Right ventricle myocardium inferior (tissue), 1 donor: ENCODE results near the gene ZNF292. TPM values are rescaled to one million over a fixed set of nuclear protein-coding genes. Genes with fewer than 3 reads are reported as not detected.

ENCODE experiments used
- ATAC-seq: fragments of 200-7000 bp; cut with Tn5 transposase; one replicate; pipeline ENCODE4 v1.9.1; 2020; ENCODE audit warnings: mild to moderate bottlenecking, moderate library complexity
- DNase-seq: peaks from one replicate; pipeline ENCODE4 v3.0.0; 2021; ENCODE audit errors: missing footprints
- intact Hi-C: fragments of 100-400 bp; cut with DNase I; formaldehyde crosslinking; loops from one replicate; pipeline ENCODE4 v1.11.0; 2022
- total RNA-seq: library from RNA; stranded (reverse); fragmentation: NEBNext Ultra II Directional; extraction: Animal tissue kit (Norgen Biotek cat#: 25700); gene quantifications from one replicate; pipeline ENCODE4 v1.2.1, GENCODE V29; 2021
- donor health status: DM: no; HTN: yes; CAD: no; lungs with severe emphysema.

Gene ZNF292
- total RNA-seq, 1 donor from 2014 or later: 35.0 TPM

GRCh38 chr6:87250019-87250418 is 94.7 kb downstream of the ZNF292 start:
- intact Hi-C loops: no loop called here
- no peak for DNase-seq
- ATAC-seq: no peak

- ATAC-seq (no peak), DNase-seq (no peak)
- intact Hi-C loops: no loop called here
These were observed 95.9 kb downstream of the ZNF292 start for GRCh38 chr6:87251225-87251624.

GRCh38 chr6:87251725-87252124 is 96.4 kb downstream of the ZNF292 start:
- DNase-seq (no peak), ATAC-seq (no peak)
- intact Hi-C loops: no loop called here

GRCh38 chr6:87257046-87257445 is 101.7 kb downstream of the ZNF292 start:
- ATAC-seq (no peak), DNase-seq (no peak)
- intact Hi-C loops: no loop called here

GRCh38 chr6:87257565-87257964 is 102.2 kb downstream of the ZNF292 start:
- no peak for DNase-seq
- intact Hi-C loops: no loop called here
- no peak for ATAC-seq

- intact Hi-C loops: no loop called here
These were observed 102.6 kb downstream of the ZNF292 start for GRCh38 chr6:87257975-87258374.

GRCh38 chr6:87259791-87260190 is 104.4 kb downstream of the ZNF292 start:
- ATAC-seq (no peak), DNase-seq (no peak)
- intact Hi-C loops: no loop called here

More at GRCh38 chr6:87257975-87258374, 102.6 kb downstream of the ZNF292 start:
- no peak for ATAC-seq
- no peak for DNase-seq

- no peak for DNase-seq
- intact Hi-C loops: no loop called here
- ATAC-seq: no peak
These were observed 106.2 kb downstream of the ZNF292 start for GRCh38 chr6:87261534-87261933.

- ATAC-seq (no peak), DNase-seq (no peak)
- intact Hi-C loops: no loop called here
These were observed 109.1 kb downstream of the ZNF292 start for GRCh38 chr6:87264481-87264880.

GRCh38 chr6:87274660-87275274 is 119.4 kb downstream of the ZNF292 start:
- DNase-seq: no peak

GRCh38 chr6:87276624-87277023 is 121.3 kb downstream of the ZNF292 start:
- DNase-seq (no peak), ATAC-seq (no peak)
- intact Hi-C loops: no loop called here

More at GRCh38 chr6:87274660-87275274, 119.4 kb downstream of the ZNF292 start:
- intact Hi-C loops: no loop called here
- ATAC-seq: peak; percentile 60

- DNase-seq (no peak), ATAC-seq (no peak)
These were observed 121.8 kb downstream of the ZNF292 start for GRCh38 chr6:87277123-87277522.

GRCh38 chr6:87279196-87279595 is 123.8 kb downstream of the ZNF292 start:
- intact Hi-C loops: no loop called here
- DNase-seq (no peak), ATAC-seq (no peak)

More at GRCh38 chr6:87277123-87277522, 121.8 kb downstream of the ZNF292 start:
- intact Hi-C loops: no loop called here

GRCh38 chr6:87281426-87281825 is 126.1 kb downstream of the ZNF292 start:
- DNase-seq (no peak), ATAC-seq (no peak)
- intact Hi-C loops: no loop called here

- intact Hi-C loops: no loop called here
- no peak for ATAC-seq
- no peak for DNase-seq
These were observed 127.4 kb downstream of the ZNF292 start for GRCh38 chr6:87282743-87283142.

GRCh38 chr6:87283461-87283860 is 128.1 kb downstream of the ZNF292 start:
- intact Hi-C loops: no loop called here
- DNase-seq: no peak
- no peak for ATAC-seq

GRCh38 chr6:87287251-87287650 is 131.9 kb downstream of the ZNF292 start:
- intact Hi-C loops: no loop called here
- DNase-seq: no peak
- ATAC-seq: no peak

GRCh38 chr6:87289571-87289970 is 134.2 kb downstream of the ZNF292 start:
- no peak for DNase-seq
- no peak for ATAC-seq
- intact Hi-C loops: no loop called here

- ATAC-seq (no peak), DNase-seq (no peak)
- intact Hi-C loops: no loop called here
These were observed 136.5 kb downstream of the ZNF292 start for GRCh38 chr6:87291883-87292282.

- intact Hi-C loops: no loop called here
- ATAC-seq (no peak), DNase-seq (no peak)
These were observed 138.2 kb downstream of the ZNF292 start for GRCh38 chr6:87293526-87293925.

GRCh38 chr6:87297119-87297518 is 141.8 kb downstream of the ZNF292 start:
- ATAC-seq (no peak), DNase-seq (no peak)
- intact Hi-C loops: no loop called here
